Measurements from ENCODE around the gene PLA2G1B.

DNA sequence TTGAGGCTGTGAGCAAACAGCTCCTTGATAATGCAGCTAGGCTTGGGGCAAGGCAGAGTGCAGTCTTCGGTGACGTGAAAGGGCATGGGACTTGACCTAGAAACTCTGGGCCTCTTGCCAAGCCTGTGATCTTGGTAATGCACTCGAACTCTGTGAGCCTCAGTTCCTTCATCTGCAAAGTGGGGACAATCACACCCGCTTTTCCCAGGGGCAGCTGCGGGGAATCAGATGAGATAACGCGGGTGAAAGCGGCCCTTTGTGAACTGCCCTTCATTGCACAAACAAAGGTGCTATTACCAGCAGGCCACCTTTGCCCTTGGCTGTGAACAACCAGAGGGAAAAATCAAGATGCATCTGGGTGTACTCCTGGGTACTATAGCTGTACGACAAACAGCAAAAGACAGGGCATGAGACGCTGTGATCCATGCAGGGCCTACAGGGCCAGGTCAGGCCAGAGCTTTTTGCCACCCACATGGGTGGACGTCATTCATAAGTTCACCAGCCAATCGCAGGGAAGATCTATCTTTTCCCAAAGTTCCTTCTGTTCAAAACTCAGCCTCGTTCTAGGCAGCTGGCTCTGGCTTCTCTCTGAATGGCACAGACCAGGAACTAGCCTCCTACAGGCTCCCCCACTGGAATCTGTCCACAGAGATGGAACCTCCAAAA lies 38.2 kb upstream of the PLA2G1B start:
- TF ChIP-seq CTCF (conservative IDR thresholded peaks at IDR 0.05; ENCODE audit: low read depth, low read length) (no peak), EZH2 (IDR thresholded peaks at IDR 0.05; ENCODE audit: borderline replicate concordance, low read depth, low read length, poor library complexity, severe bottlenecking) (no peak)

All from A673 (cell line).